ENCODE results near the gene FOXP2.
"Not testable (repeated sequence)": the region's sequence is repeated elsewhere in the genome, so short reads cannot be mapped to it uniquely, and the experiment has no call there.

Gene FOXP2

DNA sequence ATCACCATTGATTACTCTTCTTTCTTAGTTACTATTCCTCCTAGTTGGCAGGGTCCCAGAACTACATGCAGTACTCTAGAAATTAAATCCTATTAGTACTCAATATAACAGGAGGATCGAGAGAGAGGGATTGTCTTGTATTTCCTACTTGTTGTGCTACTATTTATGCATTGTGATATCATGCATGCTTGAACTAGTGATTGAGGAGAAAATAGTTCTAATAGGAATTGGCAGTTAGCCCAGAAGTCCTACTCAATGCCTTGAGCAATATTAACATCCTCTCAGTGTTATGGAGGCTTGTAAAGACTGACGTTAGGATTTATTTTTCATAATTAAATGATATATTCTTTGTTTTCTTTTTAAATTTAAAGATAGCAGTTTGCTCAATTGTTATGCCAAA lies 67.4 kb downstream of the FOXP2 start:
- TF ChIP-seq TAF1 (IDR thresholded peaks at IDR 0.05; ENCODE audit: low read depth, low read length) (no peak), PAX5 (IDR thresholded peaks at IDR 0.05; ENCODE audit: insufficient read depth, low read length, severe bottlenecking) (no peak), POLR2A (IDR thresholded peaks at IDR 0.05; ENCODE audit: low read depth, low read length) (no peak), POLR2AphosphoS5 (IDR thresholded peaks at IDR 0.05; ENCODE audit: low read depth, low read length) (no peak), POU2F2 (IDR thresholded peaks at IDR 0.05; ENCODE audit: low read depth, low read length) (no peak), SPI1 (IDR thresholded peaks at IDR 0.05; ENCODE audit: low read depth, low read length) (no peak)
- FAIRE-seq (no peak), DNase-seq (ENCODE audit: insufficient read length, low spot score) (no peak)

DNA sequence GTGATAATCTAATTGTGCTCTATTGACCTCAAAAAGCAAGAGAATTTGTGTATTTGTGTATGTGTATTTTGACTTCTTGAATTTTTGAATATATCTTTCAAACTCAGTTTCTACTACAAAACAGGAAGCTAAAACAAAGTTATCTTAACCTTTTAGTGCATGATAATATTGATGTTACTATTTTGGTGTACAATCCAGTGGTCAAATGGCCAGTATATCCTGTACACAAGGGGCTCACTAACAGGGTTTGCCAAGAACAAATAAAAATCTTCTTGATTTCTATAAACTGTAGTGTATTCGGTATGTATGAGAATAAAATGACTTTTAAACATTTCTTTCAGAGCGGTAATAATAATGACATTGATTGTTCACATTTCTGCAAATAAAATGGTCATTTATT lies 69.6 kb downstream of the FOXP2 start:
- DNase-seq (ENCODE audit: insufficient read length, low spot score) (no peak), FAIRE-seq (no peak)
- no peak for TF ChIP-seq POLR2A (IDR thresholded peaks at IDR 0.05; ENCODE audit: low read depth, low read length)
- TF ChIP-seq PAX5 (IDR thresholded peaks at IDR 0.05; ENCODE audit: insufficient read depth, low read length, severe bottlenecking): no peak
- no peak for TF ChIP-seq TAF1 (IDR thresholded peaks at IDR 0.05; ENCODE audit: low read depth, low read length)
- TF ChIP-seq SPI1 (IDR thresholded peaks at IDR 0.05; ENCODE audit: low read depth, low read length): no peak
- no peak for TF ChIP-seq POU2F2 (IDR thresholded peaks at IDR 0.05; ENCODE audit: low read depth, low read length)
- TF ChIP-seq POLR2AphosphoS5 (IDR thresholded peaks at IDR 0.05; ENCODE audit: low read depth, low read length): no peak

DNA sequence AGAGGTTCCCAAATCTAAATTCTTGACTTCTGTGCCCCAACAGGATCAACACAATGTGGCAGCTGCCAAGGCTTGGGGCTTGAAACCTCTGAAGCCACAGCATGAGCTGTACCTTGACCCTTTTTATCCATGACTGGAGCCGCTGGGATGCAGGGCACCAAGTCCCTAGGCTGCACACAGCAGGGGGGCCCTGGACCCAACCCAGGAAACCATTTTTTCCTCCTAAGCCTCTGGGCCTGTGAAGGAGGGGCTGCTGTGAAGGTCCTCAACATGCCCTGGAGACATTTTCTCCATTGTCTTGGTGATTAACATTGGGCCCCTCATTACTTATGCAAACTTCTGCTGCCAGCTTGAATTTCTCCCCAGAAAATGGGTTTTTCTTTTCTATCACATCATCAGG lies 72.6 kb downstream of the FOXP2 start:
- no peak for TF ChIP-seq POU2F2 (IDR thresholded peaks at IDR 0.05; ENCODE audit: low read depth, low read length)
- TF ChIP-seq TAF1 (IDR thresholded peaks at IDR 0.05; ENCODE audit: low read depth, low read length): no peak
- no peak for TF ChIP-seq SPI1 (IDR thresholded peaks at IDR 0.05; ENCODE audit: low read depth, low read length)
- TF ChIP-seq PAX5 (IDR thresholded peaks at IDR 0.05; ENCODE audit: insufficient read depth, low read length, severe bottlenecking): no peak
- no peak for TF ChIP-seq POLR2A (IDR thresholded peaks at IDR 0.05; ENCODE audit: low read depth, low read length)
- TF ChIP-seq POLR2AphosphoS5 (IDR thresholded peaks at IDR 0.05; ENCODE audit: low read depth, low read length): no peak
- FAIRE-seq: no peak

GRCh38 chr7:114488696-114489095 lies 74.1 kb downstream of the FOXP2 start:
- FAIRE-seq: no peak
- no peak for DNase-seq (ENCODE audit: insufficient read length, low spot score)
- TF ChIP-seq PAX5 (IDR thresholded peaks at IDR 0.05; ENCODE audit: insufficient read depth, low read length, severe bottlenecking) (no peak), TAF1 (IDR thresholded peaks at IDR 0.05; ENCODE audit: low read depth, low read length) (no peak), POU2F2 (IDR thresholded peaks at IDR 0.05; ENCODE audit: low read depth, low read length) (no peak), POLR2A (IDR thresholded peaks at IDR 0.05; ENCODE audit: low read depth, low read length) (no peak), SPI1 (IDR thresholded peaks at IDR 0.05; ENCODE audit: low read depth, low read length) (no peak), POLR2AphosphoS5 (IDR thresholded peaks at IDR 0.05; ENCODE audit: low read depth, low read length) (no peak)

More for the DNA sequence above, 72.6 kb downstream of the FOXP2 start:
- DNase-seq (ENCODE audit: insufficient read length, low spot score): no peak

- FAIRE-seq; DNase-seq (ENCODE audit: insufficient read length, low spot score): not testable (repeated sequence)
Observed at GRCh38 chr7:114497491-114497890, 82.9 kb downstream of the FOXP2 start.

- FAIRE-seq: no peak
- TF ChIP-seq POLR2AphosphoS5 (IDR thresholded peaks at IDR 0.05; ENCODE audit: low read depth, low read length) (no peak), TAF1 (IDR thresholded peaks at IDR 0.05; ENCODE audit: low read depth, low read length) (no peak), POU2F2 (IDR thresholded peaks at IDR 0.05; ENCODE audit: low read depth, low read length) (no peak), POLR2A (IDR thresholded peaks at IDR 0.05; ENCODE audit: low read depth, low read length) (no peak), SPI1 (IDR thresholded peaks at IDR 0.05; ENCODE audit: low read depth, low read length) (no peak), PAX5 (IDR thresholded peaks at IDR 0.05; ENCODE audit: insufficient read depth, low read length, severe bottlenecking) (no peak)
- no peak for DNase-seq (ENCODE audit: insufficient read length, low spot score)
Observed at GRCh38 chr7:114502454-114503254, 88.0 kb downstream of the FOXP2 start.

GRCh38 chr7:114504586-114504985 lies 90.0 kb downstream of the FOXP2 start:
- DNase-seq (ENCODE audit: insufficient read length, low spot score) (no peak), FAIRE-seq (no peak)
- TF ChIP-seq PAX5 (IDR thresholded peaks at IDR 0.05; ENCODE audit: insufficient read depth, low read length, severe bottlenecking): no peak

DNA sequence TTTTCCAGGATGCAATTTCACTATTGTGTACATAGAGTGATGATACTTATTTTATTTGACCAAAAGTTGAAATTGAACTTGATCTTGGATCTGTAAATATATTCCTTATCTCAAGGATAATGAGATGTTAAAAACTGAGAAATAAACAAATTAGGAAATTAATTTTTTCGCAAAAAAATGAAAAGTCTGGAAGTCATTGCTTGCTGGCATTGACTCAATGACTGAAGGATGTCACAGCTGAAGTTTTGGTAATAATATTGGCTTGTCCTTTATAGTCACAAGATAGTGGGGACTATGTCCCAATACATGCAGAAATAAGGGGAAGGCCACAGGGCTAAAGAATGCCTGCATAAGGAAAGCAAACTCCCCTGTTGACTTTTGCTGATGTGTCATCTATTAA lies 92.8 kb downstream of the FOXP2 start:
- no peak for TF ChIP-seq PAX5 (IDR thresholded peaks at IDR 0.05; ENCODE audit: insufficient read depth, low read length, severe bottlenecking)
- TF ChIP-seq POLR2A (IDR thresholded peaks at IDR 0.05; ENCODE audit: low read depth, low read length): no peak
- no peak for TF ChIP-seq POU2F2 (IDR thresholded peaks at IDR 0.05; ENCODE audit: low read depth, low read length)
- no peak for TF ChIP-seq POLR2AphosphoS5 (IDR thresholded peaks at IDR 0.05; ENCODE audit: low read depth, low read length)
- no peak for TF ChIP-seq SPI1 (IDR thresholded peaks at IDR 0.05; ENCODE audit: low read depth, low read length)
- TF ChIP-seq TAF1 (IDR thresholded peaks at IDR 0.05; ENCODE audit: low read depth, low read length): no peak
- no peak for FAIRE-seq

DNA sequence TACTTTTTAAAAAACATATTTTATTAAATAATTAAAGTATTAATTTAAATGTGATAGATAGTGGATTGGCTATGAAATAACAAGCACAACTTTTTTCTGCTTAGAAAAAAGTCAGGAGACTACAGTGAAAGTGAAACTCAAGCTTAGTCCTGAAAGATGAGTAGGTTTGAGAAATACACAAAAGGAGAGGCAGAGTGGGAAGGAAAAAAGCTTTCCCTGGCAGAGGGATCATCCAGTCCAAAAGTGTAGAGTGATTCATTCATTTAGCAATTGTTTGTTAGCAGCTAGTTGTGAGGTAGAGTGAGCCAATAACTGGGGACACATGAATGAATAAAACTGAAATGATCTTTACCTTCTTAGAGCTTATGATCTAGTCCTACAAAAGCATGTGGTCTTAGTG lies 93.5 kb downstream of the FOXP2 start:
- FAIRE-seq (no peak), DNase-seq (ENCODE audit: insufficient read length, low spot score) (no peak)
- no peak for TF ChIP-seq POLR2AphosphoS5 (IDR thresholded peaks at IDR 0.05; ENCODE audit: low read depth, low read length)
- no peak for TF ChIP-seq POLR2A (IDR thresholded peaks at IDR 0.05; ENCODE audit: low read depth, low read length)
- no peak for TF ChIP-seq TAF1 (IDR thresholded peaks at IDR 0.05; ENCODE audit: low read depth, low read length)
- no peak for TF ChIP-seq PAX5 (IDR thresholded peaks at IDR 0.05; ENCODE audit: insufficient read depth, low read length, severe bottlenecking)
- no peak for TF ChIP-seq SPI1 (IDR thresholded peaks at IDR 0.05; ENCODE audit: low read depth, low read length)

More for the DNA sequence above, 92.8 kb downstream of the FOXP2 start:
- no peak for DNase-seq (ENCODE audit: insufficient read length, low spot score)

- not testable (repeated sequence) for DNase-seq (ENCODE audit: insufficient read length, low spot score); FAIRE-seq
Observed at GRCh38 chr7:114510824-114511223, 96.2 kb downstream of the FOXP2 start.

All from GM12891 (cell line).